GM18517 (cell line): ENCODE data around the gene TENM4.

Experiments used
- ATAC-seq: cut with Tn5 transposase; IDR thresholded peaks from one replicate; pipeline ENCODE4 v1.9.1; 2021; ENCODE audit warnings: mild to moderate bottlenecking, moderate library complexity; ENCODE audit not compliant: unreplicated experiment

TENM4 gene

GRCh38 chr11:78782725-78783124 is 658.1 kb downstream of the TENM4 start:
- no peak for ATAC-seq

- no peak for ATAC-seq
Measured at GRCh38 chr11:78780889-78781288, 659.9 kb downstream of the TENM4 start.

- ATAC-seq, result no peak
Measured at GRCh38 chr11:78773492-78773891, 667.3 kb downstream of the TENM4 start.

GRCh38 chr11:78773077-78773476 is 667.8 kb downstream of the TENM4 start:
- ATAC-seq, result no peak

GRCh38 chr11:78772186-78772585 is 668.6 kb downstream of the TENM4 start:
- ATAC-seq, result no peak

GRCh38 chr11:78770931-78771330 is 669.9 kb downstream of the TENM4 start:
- no peak for ATAC-seq

- ATAC-seq, result no peak
Measured at GRCh38 chr11:78768971-78769370, 671.9 kb downstream of the TENM4 start.

GRCh38 chr11:78768345-78768744 is 672.5 kb downstream of the TENM4 start:
- ATAC-seq, result no peak

GRCh38 chr11:78767027-78767932 is 673.5 kb downstream of the TENM4 start:
- ATAC-seq, result no peak

- no peak for ATAC-seq
Measured at GRCh38 chr11:78764946-78765345, 675.9 kb downstream of the TENM4 start.

- no peak for ATAC-seq
Measured at GRCh38 chr11:78763664-78764063, 677.2 kb downstream of the TENM4 start.

GRCh38 chr11:78762105-78762504 is 678.7 kb downstream of the TENM4 start:
- no peak for ATAC-seq

GRCh38 chr11:78759071-78759470 is 681.8 kb downstream of the TENM4 start:
- ATAC-seq, result no peak

- no peak for ATAC-seq
Measured at GRCh38 chr11:78753297-78753696, 687.5 kb downstream of the TENM4 start.

- ATAC-seq, result no peak
Measured at GRCh38 chr11:78752494-78752893, 688.3 kb downstream of the TENM4 start.

GRCh38 chr11:78748918-78749690 is 691.7 kb downstream of the TENM4 start:
- ATAC-seq, result no peak

GRCh38 chr11:78744949-78745348 is 695.9 kb downstream of the TENM4 start:
- no peak for ATAC-seq

- ATAC-seq, result no peak
Measured at GRCh38 chr11:78744202-78744601, 696.6 kb downstream of the TENM4 start.

GRCh38 chr11:78742430-78742829 is 698.4 kb downstream of the TENM4 start:
- no peak for ATAC-seq

- no peak for ATAC-seq
Measured at GRCh38 chr11:78741741-78742140, 699.1 kb downstream of the TENM4 start.

- no peak for ATAC-seq
Measured at GRCh38 chr11:78740199-78741071, 700.4 kb downstream of the TENM4 start.
